Stimulated activated CD4-positive, alpha-beta T cell treated with anti-CD3 and anti-CD28 coated beads, TNF-alpha, amount 100 ng/mL, for 4 hours (primary cell): ENCODE results near the gene ZFYVE19.

Experiments
- DNase-seq, 3 experiments: peaks; one replicate each; pipeline ENCODE4 v3.0.0-alpha.2; 2020; ENCODE audit warnings: low read depth in 3 of 3

ZFYVE19 gene

GRCh38 chr15:40807028-40807887, at the start of gene ZFYVE19, which contains the start of gene DNAJC17:
TSS of gene ZFYVE19 (plus strand) at chr15:40807089. CDS start at chr15:40807590, 501 bp downstream.
TSS of gene DNAJC17 (minus strand) at chr15:40807473. CDS start at chr15:40807446, 27 bp downstream.
- DNase-seq: peak; percentile 86 to 96 (median 92)

- no peak for DNase-seq
Measured at GRCh38 chr15:40759961-40760360, 46.9 kb upstream of the ZFYVE19 start.

GRCh38 chr15:40762919-40763800, 43.7 kb upstream of the ZFYVE19 start:
- peak in 1 of 3 experiments; percentile 23 for DNase-seq

GRCh38 chr15:40763801-40764628, 42.9 kb upstream of the ZFYVE19 start, which contains the start of gene GCHFR:
TSS of gene GCHFR (plus strand) at chr15:40764068. CDS start at chr15:40764181, 113 bp downstream.
- peak; percentile 35 to 52 (median 40) for DNase-seq

GRCh38 chr15:40764629-40765103, 42.2 kb upstream of the ZFYVE19 start:
- no peak for DNase-seq

- DNase-seq: no peak
Measured at GRCh38 chr15:40766194-40766815, 40.6 kb upstream of the ZFYVE19 start.

GRCh38 chr15:40766906-40767837, 39.7 kb upstream of the ZFYVE19 start:
- DNase-seq: no peak

- DNase-seq: no peak
Measured at GRCh38 chr15:40767838-40768500, 38.9 kb upstream of the ZFYVE19 start.

GRCh38 chr15:40768521-40769273, 38.2 kb upstream of the ZFYVE19 start:
- DNase-seq: no peak

- DNase-seq: peak; percentile 50 to 69 (median 62)
Measured at GRCh38 chr15:40769274-40770146, 37.4 kb upstream of the ZFYVE19 start, which contains the start of gene C15orf62. TSS of gene C15orf62 (plus strand) at chr15:40769980. CDS start at chr15:40770496, 516 bp downstream.

- DNase-seq: no peak
Measured at GRCh38 chr15:40770147-40770721, 36.7 kb upstream of the ZFYVE19 start.

GRCh38 chr15:40771242-40771641, 35.6 kb upstream of the ZFYVE19 start:
- no peak for DNase-seq

- DNase-seq: no peak
Measured at GRCh38 chr15:40772014-40772413, 34.9 kb upstream of the ZFYVE19 start.

- no peak for DNase-seq
Measured at GRCh38 chr15:40773496-40773895, 33.4 kb upstream of the ZFYVE19 start.

- DNase-seq: no peak
Measured at GRCh38 chr15:40773902-40774301, 33.0 kb upstream of the ZFYVE19 start.

- no peak for DNase-seq
Measured at GRCh38 chr15:40775007-40775406, 31.9 kb upstream of the ZFYVE19 start.
